NCI-H2196 (cell line): ENCODE measurements around the gene MACROH2A1.

Experiments used
- DNase-seq: peaks from one replicate; lab custom pipeline; 2025; ENCODE audit not compliant: unreplicated experiment; lab: John Stamatoyannopoulos, UW

The MACROH2A1 gene

DNA sequence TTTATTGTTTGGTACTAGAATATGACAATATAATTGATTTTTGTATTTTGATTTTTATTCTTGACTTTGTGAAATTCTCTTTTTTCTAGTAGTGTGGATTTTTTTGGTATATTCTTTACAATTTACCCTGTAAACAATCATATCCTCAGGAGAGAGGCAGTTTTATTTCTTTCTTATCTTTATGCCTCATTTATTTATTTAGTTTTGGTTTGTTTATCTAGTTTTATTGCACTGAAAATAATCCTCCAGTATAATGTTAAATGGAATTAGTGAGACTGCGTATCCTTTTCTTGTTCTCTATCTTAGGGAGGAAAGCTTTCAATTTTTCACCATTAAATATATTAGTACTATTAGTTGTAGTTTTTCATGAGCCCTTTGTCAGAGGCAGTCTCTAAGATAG is 109.4 kb downstream of the MACROH2A1 start:
- no peak for DNase-seq

DNA sequence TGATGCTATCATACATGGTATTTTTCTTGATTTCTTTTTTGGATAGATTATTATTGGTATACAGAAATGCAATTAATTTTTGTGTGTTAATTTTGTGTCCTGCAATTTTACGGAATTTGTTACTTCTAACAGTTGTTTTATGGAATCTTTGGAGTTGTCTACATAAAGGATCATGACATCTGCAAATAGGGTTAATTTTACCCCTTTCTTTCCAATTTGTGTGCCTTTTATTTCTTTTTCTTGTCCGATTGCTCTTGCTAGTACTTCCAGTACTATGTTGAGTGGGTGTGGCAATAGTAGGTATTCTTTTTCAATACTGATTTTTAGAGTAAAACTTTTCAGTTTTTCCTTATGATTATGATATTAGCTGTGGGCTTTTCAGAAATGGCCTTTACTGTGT is 111.5 kb downstream of the MACROH2A1 start:
- no peak for DNase-seq
